Pancreas (tissue), 10 donors: Measurements from ENCODE around the gene ZGRF1. TPM values are rescaled to one million over a fixed set of nuclear protein-coding genes. Genes with fewer than 3 reads are reported as not detected.
"Not testable (repeated sequence)": the region's sequence is repeated elsewhere in the genome, so short reads cannot be mapped to it uniquely, and the experiment has no call there.

Experiments
- ATAC-seq, 4 donors: fragments of 200-7000 bp; cut with Tn5 transposase; one replicate each; pipeline versions ENCODE4 v1.8.0 to v1.9.1; 2020; ENCODE audit warnings: mild to moderate bottlenecking in 4 of 4, moderate library complexity in 4 of 4
- DNase-seq, 6 donors: peaks; one replicate each; pipeline ENCODE4 v3.0.0-alpha.2; 2020
- FAIRE-seq: peaks from 2 replicates; lab custom pipeline; 2012; peaks lifted over from hg19 to GRCh38; lab: Jason Lieb, UNC
- H3K27ac ChIP-seq, 4 donors: fragments of 200-600 bp; sonication (generic); 1 replicate in 3 of 4; 2 replicates in 1 of 4; pipeline versions ENCODE4 v1.5.0 to v1.8.0; 2020
- H3K27me3 ChIP-seq, 4 donors: fragments of 200-600 bp; one replicate each; pipeline ENCODE4 v1.8.0; 2021
- H3K36me3 ChIP-seq, 3 donors: fragments of 200-600 bp; sonication (generic) in 1 of 3; one replicate each; pipeline versions ENCODE4 v1.5.0 to v1.8.0; 2020 to 2021
- H3K4me1 ChIP-seq, 3 donors: fragments of 200-600 bp; one replicate each; pipeline ENCODE4 v1.8.0; 2021
- H3K4me3 ChIP-seq, 4 donors: fragments of 200-600 bp; sonication (generic) in 2 of 4; one replicate each; pipeline versions ENCODE4 v1.5.0 to v1.8.0; 2020 to 2021
- H3K9me3 ChIP-seq, 4 donors: fragments of 200-600 bp; one replicate each; pipeline ENCODE4 v1.8.0; 2021
- WGBS, 2 donors: extraction: QIAGEN DNeasy Blood & Tissue Kit; methylation state at CpG; one replicate each; pipeline ENCODE4 v1.1.7; 2013; 5-methylcytosine and 5-hydroxymethylcytosine counted together
- intact Hi-C, 3 donors: fragments of 100-400 bp; cut with DNase I; formaldehyde crosslinking; loops; one replicate each; pipeline versions ENCODE4 v1.11.1 to v1.14.2; 2022
- microRNA-seq, 2 donors: library from miRNA; unstranded; fragments of <30 nt; microRNA quantifications; one replicate each; pipeline versions ENCODE4 to v1.1.0, GENCODE V29; 2019 to 2020
- polyA plus RNA-seq, 2 donors: library from polyadenylated mRNA; stranded (reverse); fragments of 200-250 nt; gene quantifications; one replicate each; pipeline ENCODE4 v1.2.3, GENCODE V29; 2013
- total RNA-seq, 6 donors: library from RNA; stranded (reverse); fragmentation: NEBNext Ultra II Directional in 4 of 6; extraction: Animal tissue kit (Norgen Biotek cat#: 25700) in 4 of 6; gene quantifications; one replicate each; pipeline versions ENCODE4 v1.2.1 to v1.2.4, GENCODE V29; 2021 to 2023
- TF ChIP-seq, protein P1 (sequence below), 4 donors: fragments of 200-600 bp; sonication (generic) in 3 of 4; IDR thresholded peaks; one replicate each; pipeline versions ENCODE4 v1.5.0 to v1.8.0; 2021; ENCODE audit warnings: antibody characterized with exemption in 4 of 4
- donor health status: healthy with polysubstance abuse.
- donor health status: DM: no; HTN: no; CAD: no; lungs with moderate emphysema.
- donor health status: DM: no; HTN: no; CAD: no.
- donor health status: control.
- donor health status: control.
- donor health status: Bipolar disorder and iron deficiency.
- donor health status: DM: yes; HTN: yes; CAD: no.
- donor health status: DM: no; HTN: no; CAD: no.
- donor health status: DM: no; HTN: no; CAD: no.
- donor health status: DM: yes; HTN: yes; CAD: no.

Gene ZGRF1
- total and polyA plus RNA-seq, 8 donors, result 0.82 to 4.9 (median 1.9) TPM

GRCh38 chr4:112502871-112503270 is 133.8 kb downstream of the ZGRF1 start:
- WGBS, 2 donors, result 58 to 67% methylated on average over 5 of the region's 5 CpGs
- Histone ChIP-seq H3K27me3 (peaks cover 0 to 22% (median 0%) of the 10 kb centered on the region in 4 donors), H3K36me3 (no peaks in the 10 kb centered on the region), H3K4me1 (no peaks in the 10 kb centered on the region), H3K4me3 (no peak overlapping the region), H3K9me3 (no peaks in the 10 kb centered on the region), H3K27ac (no peak overlapping the region)
- no peak for DNase-seq
- TF ChIP-seq, protein P1, sequence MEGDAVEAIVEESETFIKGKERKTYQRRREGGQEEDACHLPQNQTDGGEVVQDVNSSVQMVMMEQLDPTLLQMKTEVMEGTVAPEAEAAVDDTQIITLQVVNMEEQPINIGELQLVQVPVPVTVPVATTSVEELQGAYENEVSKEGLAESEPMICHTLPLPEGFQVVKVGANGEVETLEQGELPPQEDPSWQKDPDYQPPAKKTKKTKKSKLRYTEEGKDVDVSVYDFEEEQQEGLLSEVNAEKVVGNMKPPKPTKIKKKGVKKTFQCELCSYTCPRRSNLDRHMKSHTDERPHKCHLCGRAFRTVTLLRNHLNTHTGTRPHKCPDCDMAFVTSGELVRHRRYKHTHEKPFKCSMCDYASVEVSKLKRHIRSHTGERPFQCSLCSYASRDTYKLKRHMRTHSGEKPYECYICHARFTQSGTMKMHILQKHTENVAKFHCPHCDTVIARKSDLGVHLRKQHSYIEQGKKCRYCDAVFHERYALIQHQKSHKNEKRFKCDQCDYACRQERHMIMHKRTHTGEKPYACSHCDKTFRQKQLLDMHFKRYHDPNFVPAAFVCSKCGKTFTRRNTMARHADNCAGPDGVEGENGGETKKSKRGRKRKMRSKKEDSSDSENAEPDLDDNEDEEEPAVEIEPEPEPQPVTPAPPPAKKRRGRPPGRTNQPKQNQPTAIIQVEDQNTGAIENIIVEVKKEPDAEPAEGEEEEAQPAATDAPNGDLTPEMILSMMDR (IDR thresholded peaks at IDR 0.05), result no peak
- no peak for FAIRE-seq
- ATAC-seq, result no peak
- intact Hi-C loops, result no loop called here

DNA sequence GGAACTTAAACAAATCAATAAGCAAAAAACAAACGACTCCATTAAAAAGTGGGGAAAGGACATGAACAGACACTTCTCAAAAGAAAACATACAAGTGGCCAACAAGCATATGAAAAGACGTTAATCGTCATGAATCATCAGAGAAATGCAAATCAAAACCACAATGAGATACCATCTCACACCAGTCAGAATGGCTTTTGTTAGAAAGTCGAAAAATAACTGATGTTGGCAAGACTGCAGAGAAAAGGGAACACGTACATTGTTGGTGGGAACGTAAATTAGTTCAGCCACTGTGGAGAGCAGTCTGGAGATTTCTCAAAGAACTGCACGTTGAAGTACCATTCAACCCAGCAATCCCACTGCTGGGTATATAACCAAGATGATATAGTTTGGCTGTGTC is 144.4 kb downstream of the ZGRF1 start:
- ATAC-seq, result no peak
- Histone ChIP-seq H3K9me3 (no peaks in the 10 kb centered on the region), H3K27ac (no peak overlapping the region), H3K36me3 (no peaks in the 10 kb centered on the region), H3K27me3 (no peaks in the 10 kb centered on the region), H3K4me3 (no peak overlapping the region), H3K4me1 (no peaks in the 10 kb centered on the region)
- no peak for FAIRE-seq
- intact Hi-C loops, result no loop called here
- TF ChIP-seq, protein P1 (IDR thresholded peaks at IDR 0.05), result no peak
- no peak for DNase-seq
- 54 to 73% methylated on average over 7 of the region's 7 CpGs for WGBS, 2 donors

DNA sequence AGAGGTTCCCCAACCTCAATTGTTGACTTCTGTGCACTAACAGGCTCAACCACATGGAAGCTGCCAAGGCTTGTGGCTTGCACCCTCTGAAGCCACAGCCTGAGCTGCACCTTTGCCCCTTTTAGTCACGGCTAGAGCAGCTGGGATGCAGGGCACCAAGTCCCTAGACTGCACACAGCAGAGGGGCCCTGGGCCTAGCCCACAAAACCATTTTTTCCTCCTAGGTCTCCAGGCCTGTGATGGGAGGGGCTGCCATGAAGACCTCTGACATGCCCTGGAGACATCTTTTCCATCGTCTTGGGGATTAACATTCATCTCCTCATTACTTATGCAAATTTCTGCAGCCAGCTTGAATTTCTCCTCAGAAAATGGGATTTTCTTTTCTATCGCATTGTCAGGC is 145.9 kb downstream of the ZGRF1 start:
- H3K36me3 ChIP-seq, H3K9me3 ChIP-seq, H3K4me1 ChIP-seq, ATAC-seq, H3K4me3 ChIP-seq, DNase-seq, H3K27ac ChIP-seq, FAIRE-seq, H3K27me3 ChIP-seq, intact Hi-C loops: not testable (repeated sequence)
- 62 to 65% methylated on average over 3 of the region's 3 CpGs for WGBS, 2 donors

Small RNA genes lying within 50 kb of the gene (microRNA-seq; reads per million reads assigned to microRNA genes)
- gene MIR302A, result 0.39 to 1.2 reads per million in 2 donors
- gene MIR302B, result 0 to 1.5 reads per million in 2 donors
- gene MIR302C, result 0 to 0.59 reads per million in 2 donors
- 0 to 0.59 reads per million in 2 donors for gene MIR302D
- gene MIR367, result 0 reads per million in 2 donors

Other genes with a start within 250 kb of the ZGRF1 start
- not detected for gene NEUROG2, start 120.7 kb downstream of the ZGRF1 start, total RNA-seq
- gene NEUROG2, start 120.7 kb downstream of the ZGRF1 start, polyA plus RNA-seq, result not detected
- gene LARP7, start 234 bp upstream of the ZGRF1 start, total RNA-seq, result 10 to 100 TPM in 3 of 6 donors, 1 to 10 TPM in 3; 8.3 to 21.2 (median 12.0) TPM
- 10 to 100 TPM; 19.4 to 33.0 TPM for gene LARP7, start 234 bp upstream of the ZGRF1 start, polyA plus RNA-seq